HG03066 (cell line): Measurements from ENCODE around the gene EBI3.
"Not testable (repeated sequence)": the region's sequence is repeated elsewhere in the genome, so short reads cannot be mapped to it uniquely, and the experiment has no call there.

ENCODE experiments used
- ATAC-seq: cut with Tn5 transposase; IDR thresholded peaks from one replicate; pipeline ENCODE4 v1.9.1; 2021; ENCODE audit warnings: low read depth; ENCODE audit not compliant: unreplicated experiment

Gene EBI3

DNA sequence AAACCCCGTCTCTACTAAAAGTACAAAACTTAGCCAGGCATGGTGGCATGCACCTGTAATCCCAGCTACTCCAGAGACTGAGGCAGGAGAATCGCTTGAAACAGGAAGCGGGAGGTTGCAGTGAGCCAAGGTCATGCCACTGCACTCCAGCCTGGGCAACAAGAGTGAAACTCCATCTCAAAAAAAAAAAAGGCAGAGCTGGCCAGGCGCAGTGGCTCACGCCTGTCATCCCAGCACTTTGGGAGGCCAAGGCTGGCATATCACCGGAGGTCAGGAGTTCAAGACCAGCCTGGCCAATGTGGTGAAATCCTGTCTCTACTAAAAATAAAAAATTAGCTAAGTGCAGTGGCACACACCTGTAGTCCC is 45.0 kb downstream of the EBI3 start:
- ATAC-seq, result not testable (repeated sequence)

DNA sequence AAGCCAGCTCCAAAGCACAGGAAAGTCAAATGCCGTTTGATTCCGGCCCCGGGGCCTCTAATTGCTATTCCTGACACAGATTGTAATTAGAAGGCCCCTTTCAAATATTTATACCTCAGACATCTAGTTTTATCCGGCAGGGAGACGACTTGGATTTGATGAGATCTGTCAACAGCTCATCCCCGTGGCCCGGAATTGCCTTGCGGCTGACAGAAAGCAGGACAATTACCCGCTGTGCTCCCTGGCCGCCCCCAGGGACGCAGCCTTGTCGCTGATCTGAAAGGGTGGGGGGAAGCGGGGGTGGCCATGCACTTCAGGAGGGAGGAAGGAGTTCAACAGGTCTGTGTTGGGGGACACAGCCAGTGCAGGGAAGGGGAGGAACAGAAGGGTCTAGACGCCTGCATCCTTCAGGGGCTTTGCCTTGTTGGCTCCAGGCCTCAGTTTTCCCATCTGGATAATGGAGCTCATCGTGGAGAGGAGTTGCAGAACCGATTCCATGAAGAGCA is 47.9 kb downstream of the EBI3 start:
- no peak for ATAC-seq

DNA sequence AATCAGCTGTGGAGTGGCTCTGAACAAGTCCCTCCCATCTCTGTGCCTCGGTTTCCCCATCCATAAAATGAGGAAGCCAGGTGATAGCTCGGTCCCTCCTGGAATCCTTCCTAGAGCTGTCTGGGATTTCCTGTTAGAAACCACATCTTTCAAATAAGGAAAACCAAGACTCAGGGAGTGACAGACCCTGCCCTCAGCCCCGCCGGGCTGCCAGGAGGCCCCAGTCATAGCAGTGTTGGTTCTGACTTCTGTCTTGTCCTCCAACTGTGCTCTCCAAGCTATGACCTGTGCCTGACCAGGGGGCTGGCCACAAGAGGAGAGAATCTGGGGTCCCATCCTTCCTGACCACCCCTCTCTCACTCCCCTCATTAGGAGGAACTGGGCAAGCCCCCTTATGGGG is 48.7 kb downstream of the EBI3 start:
- no peak for ATAC-seq

DNA sequence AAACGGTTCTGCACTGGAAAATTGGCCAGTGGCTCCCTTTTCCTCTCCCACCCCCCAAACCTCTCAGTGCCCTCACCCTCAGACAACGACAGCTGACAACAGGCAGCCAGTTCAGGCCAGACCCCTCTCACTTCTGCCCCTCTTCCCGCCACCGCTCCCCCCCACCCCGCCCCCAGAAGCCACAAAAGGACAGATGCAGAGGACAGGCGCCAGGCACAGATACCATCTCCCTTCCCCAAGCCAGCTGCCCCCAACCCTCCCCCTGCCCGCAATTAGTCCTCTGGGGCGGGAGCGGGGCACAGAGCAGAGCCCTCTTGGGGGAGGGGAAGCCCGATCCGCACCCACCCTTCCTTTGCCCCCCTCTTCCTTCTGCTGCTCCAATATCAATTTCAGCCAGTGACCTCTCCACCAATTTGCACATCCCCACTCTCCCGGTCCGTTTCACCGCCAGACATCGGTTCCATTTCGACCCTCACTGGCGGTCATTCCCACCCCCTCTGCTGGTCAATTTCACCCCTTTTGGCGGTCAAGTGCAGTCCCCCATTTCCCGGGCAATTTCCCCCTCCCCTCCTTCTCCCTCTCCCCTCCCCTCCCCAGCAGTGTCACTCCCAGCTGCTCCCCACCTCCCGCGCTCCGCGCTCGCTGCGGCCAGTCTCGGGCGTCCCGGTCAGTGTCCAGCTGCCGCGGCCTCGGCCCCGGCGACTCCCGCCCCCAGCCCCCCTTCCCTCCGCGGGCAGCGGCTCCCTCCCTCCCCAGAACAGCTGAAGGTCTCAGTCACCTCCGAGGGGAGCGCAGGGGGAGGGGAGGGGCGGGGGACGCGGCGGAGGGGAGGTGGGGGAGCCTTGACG is 49.3 kb downstream of the EBI3 start, which contains the start of gene SHD:
SHD (plus strand) TSS at position 848 of the 848 bp plus-strand sequence. CDS start 798 bp downstream, outside the sequence.
- ATAC-seq, result no peak

DNA sequence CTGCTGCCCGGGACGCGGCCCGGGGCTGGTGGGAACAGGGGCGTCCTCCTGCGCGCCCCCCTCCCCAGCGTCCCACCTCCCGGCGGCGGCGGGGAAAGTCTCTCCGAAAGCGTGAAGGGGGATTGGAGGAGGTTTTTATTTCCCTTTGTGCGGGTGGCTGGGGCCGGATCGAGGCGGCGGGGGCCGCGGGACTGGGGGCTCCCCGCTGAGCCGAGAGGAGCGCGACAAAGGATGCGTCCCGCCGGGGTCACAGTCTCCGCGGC is 49.9 kb downstream of the EBI3 start:
- ATAC-seq, result no peak

DNA sequence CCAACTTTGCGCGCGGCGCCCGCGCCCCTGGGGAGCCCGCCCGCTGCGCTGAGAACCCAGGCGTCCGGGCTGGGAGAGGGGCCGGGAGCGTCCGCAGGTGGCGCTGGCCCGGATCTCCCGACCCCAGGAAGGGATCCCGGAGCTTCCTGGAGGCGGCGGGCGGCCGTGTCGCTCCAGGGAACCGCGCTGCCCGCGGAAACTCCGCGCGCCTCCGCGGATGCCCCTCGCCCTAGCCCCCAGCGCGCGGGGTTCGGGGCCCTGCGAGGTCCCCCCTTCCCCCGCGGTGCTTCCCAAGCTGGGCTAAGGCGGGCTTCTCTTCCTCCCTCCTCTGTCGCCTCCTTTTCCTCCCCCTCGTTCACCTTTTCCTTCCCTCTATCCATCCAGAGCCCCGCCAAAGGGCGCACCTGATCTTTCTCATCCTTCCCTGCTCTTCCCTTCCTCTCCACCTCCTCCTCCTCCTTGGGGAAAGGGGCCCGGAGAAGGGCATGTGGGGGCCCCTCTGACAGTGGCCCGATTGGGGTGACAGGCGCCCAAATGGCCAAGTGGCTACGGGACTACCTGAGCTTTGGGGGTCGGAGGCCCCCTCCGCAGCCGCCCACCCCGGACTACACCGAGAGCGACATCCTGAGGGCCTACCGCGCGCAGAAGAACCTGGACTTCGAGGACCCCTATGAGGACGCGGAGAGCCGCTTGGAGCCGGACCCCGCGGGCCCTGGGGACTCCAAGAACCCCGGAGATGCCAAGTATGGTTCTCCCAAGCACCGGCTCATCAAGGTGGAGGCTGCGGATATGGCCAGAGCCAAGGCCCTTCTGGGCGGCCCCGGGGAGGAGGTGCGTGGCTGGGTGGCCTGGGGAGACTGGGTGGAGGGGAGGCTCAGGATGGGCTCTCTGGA is 50.5 kb downstream of the EBI3 start:
- ATAC-seq, result no peak

DNA sequence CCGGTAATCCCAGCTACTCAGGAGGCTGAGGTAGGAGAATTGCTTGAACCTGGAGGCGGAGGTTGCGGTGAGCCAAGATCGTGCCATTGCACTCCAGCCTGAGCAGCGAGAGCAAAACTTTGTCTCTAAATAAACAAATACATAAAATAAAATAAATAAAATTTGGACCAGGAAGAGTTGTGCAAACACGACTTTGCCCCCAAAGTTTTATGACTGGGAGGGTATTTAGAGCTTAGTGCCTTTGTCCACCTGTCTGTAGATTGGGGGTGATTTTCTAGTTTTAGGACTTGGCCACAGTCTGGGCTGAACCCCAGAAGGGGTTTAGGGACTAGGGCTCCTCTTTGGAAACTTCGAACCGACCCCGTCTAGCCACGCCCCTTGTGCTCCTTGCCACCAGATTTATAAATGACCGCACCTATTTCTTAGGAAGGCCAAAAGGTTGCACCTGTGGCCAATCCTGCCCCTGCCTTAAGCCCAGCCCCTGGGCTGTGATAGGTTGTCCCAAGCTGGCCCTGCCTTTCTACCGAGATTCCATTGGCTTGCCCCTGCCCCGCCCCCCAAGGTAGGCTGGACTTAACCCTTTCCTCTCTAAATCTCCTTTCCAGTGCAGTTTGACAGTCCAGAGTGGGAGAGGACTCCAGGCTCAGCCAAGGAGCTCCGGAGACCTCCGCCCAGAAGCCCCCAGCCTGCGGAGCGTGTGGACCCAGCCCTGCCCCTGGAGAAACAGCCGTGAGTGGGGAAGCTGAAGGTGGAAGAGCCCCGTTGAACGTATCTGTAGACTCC is 55.0 kb downstream of the EBI3 start:
- no peak for ATAC-seq

DNA sequence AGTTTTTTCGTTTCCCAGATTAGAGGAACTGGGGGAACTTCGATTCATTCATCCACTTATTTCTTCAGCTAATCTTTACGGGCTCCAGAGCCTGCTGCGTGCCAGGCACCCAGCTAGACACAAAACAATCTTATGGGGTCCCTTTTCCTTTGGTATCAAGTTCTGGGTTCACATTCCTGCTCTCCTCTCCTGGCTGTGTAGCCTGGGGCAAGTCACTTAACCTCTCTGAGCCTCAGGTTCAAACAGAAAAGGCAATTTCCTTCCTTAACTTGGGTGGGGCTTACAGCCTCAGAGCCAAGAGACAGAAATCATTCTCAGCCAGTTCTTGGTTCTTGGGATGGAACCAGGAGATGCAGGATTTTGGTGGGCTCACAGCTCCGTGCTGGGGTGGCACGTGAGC is 55.7 kb downstream of the EBI3 start:
- no peak for ATAC-seq

DNA sequence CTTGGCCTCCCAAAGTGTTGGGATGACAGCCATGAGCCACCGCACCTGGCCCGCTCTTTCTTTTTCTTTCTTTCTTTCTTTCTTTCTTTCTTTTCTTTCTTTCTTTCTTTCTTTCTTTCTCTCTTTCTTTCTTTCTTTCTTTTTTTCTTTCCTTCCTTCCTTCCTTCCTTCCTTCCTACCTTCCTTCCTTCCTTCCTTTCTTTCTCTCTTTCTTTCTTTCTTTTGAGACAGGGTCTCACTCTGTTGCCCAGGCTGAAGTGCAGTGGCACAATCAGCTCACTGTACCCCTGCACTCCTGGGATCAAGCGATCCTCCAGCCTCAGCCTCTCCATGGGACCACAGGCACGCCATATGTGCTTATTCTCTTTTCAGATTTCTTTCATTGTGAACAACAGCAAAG is 56.8 kb downstream of the EBI3 start:
- ATAC-seq, result not testable (repeated sequence)
